Activated naive CD8-positive, alpha-beta T cell treated with anti-CD3 and anti-CD28 coated beads, Interleukin-2, amount 50 U/mL, for 24 hours (primary cell): ENCODE results near the gene PTPRK.
A peak's percentile ranks its signal among the peaks of the same experiment; 100 is the strongest.

Source experiments
- ATAC-seq: fragments of 150-1000 bp; cut with Tn5 transposase; one replicate; pipeline ENCODE4 v1.10.0; 2021
- DNase-seq: peaks from one replicate; pipeline ENCODE4 v3.0.0; 2021
- H3K27ac Mint-ChIP-seq: one replicate; pipeline ENCODE4 v1.8.0; 2021; ENCODE audit warnings: mild to moderate bottlenecking, mixed read lengths
- H3K27me3 Mint-ChIP-seq: one replicate; pipeline ENCODE4 v1.8.0; 2021; ENCODE audit warnings: mixed read lengths
- H3K36me3 Mint-ChIP-seq: one replicate; pipeline ENCODE4 v1.8.0; 2021; ENCODE audit warnings: low read depth, mixed read lengths
- H3K4me1 Mint-ChIP-seq: one replicate; pipeline ENCODE4 v1.8.0; 2021; ENCODE audit warnings: mixed read lengths
- H3K4me3 Mint-ChIP-seq: one replicate; pipeline ENCODE4 v1.8.0; 2021; ENCODE audit warnings: mild to moderate bottlenecking, moderate library complexity, mixed read lengths
- H3K9me3 Mint-ChIP-seq: one replicate; pipeline ENCODE4 v1.8.0; 2021; ENCODE audit warnings: mixed read lengths

The PTPRK gene

DNA sequence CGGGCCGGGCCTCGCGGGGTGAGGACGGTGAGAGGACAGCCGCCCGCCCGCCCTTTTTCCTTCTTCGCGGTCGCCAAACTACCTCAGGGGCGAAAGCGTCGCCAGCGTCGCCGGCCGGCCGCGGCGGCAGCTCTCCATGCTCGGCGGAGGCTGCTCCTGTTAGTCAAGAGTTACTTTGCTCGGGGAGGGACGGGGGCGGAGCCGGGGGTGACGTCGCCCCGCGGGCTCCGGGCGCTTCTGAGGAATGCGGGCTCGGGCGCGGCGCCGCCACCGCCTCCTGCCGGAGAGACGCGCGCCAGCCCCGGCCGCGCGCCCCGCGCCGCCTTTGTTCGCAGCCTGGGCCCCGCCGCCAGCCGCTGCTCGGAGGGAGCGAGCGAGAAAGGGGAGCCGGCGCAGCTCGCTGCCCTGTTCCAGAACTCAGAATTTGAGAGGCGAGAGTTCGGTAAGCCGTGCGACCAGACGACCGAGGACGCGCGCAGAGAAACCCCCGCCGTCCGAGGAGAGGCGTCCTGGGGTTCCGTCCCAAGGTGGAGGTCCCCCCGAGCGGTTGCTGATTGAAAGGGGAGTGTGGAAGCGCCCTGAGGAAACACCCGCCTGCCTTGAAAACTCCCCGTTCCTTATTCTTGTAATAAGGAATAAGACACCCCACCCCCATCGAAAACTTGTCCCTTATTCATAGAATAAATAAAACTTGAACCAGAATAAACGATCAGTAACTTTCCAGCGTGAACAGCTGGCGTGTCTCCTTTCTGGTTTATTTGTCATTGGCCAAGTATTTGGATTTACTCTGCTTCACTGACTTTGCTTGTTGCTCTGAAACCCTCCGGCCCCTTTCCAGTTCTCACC lies at the start of gene PTPRK:
Gene PTPRK (minus strand): TSS at position 164 of the 846 bp plus-strand sequence. CDS start 241 bp downstream, outside the sequence.
- peak within 1 kb of the TSS; percentile 87 for H3K27ac Mint-ChIP-seq
- H3K9me3 Mint-ChIP-seq = no peaks in the 10 kb centered on the region
- peak; percentile 89 for DNase-seq
- H3K27me3 Mint-ChIP-seq = peaks cover 42% of the 10 kb centered on the region
- ATAC-seq = peak; percentile 92
- peak within 1 kb of the TSS; percentile 90 for H3K4me3 Mint-ChIP-seq
- H3K4me1 Mint-ChIP-seq = peaks cover 23% of the 10 kb centered on the region
- H3K36me3 Mint-ChIP-seq = no peaks in the 10 kb centered on the region

DNA sequence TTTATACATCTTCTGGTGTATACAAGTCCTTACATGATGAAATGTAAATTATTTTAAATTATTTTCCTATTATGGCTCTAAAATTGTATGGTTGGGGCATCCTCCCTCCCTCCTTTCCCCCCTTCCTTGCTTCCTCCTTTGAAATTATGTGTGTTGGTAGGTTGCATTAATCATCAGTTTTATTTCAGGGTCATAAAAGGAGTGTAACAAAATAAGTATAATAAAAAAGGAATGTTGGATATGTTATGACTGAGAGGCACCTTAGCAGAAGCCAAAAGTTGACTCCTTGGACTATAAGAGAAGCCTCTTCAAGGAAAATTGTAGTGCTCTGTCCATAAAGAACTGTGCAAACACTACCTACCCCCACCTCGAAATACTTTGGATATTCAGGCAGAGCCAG lies 46.6 kb upstream of the PTPRK start:
- ATAC-seq = no peak
- no peak overlapping the region for H3K27ac Mint-ChIP-seq
- H3K36me3 Mint-ChIP-seq = no peaks in the 10 kb centered on the region
- no peaks in the 10 kb centered on the region for H3K9me3 Mint-ChIP-seq
- H3K27me3 Mint-ChIP-seq = peaks cover 4% of the 10 kb centered on the region
- DNase-seq = no peak
- peaks cover 2% of the 10 kb centered on the region for H3K4me1 Mint-ChIP-seq
- H3K4me3 Mint-ChIP-seq = no peak overlapping the region

DNA sequence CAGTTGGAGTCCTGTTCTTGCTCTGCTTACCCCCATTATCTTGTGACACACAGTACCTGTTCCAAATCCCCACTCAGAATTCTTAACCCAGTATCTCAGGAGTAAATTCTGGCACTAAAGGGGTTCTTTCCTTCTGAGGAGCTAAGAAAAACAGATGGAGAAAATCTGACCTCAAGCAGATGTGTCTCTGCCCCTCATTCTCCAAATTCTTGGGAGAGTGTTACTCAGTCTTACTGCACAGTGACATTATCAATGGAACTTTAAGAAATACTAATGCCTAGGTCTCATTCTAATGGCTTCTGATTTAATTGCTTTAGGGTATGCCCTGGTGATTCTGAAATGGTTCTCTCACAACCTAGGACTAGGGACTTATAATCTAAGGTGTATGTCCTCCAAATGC lies 40.6 kb upstream of the PTPRK start:
- DNase-seq = no peak
- Mint-ChIP-seq H3K9me3 (no peaks in the 10 kb centered on the region), H3K36me3 (no peaks in the 10 kb centered on the region), H3K27ac (no peak overlapping the region), H3K4me1 (no peaks in the 10 kb centered on the region), H3K4me3 (no peak overlapping the region), H3K27me3 (peaks cover 8% of the 10 kb centered on the region)
- no peak for ATAC-seq

DNA sequence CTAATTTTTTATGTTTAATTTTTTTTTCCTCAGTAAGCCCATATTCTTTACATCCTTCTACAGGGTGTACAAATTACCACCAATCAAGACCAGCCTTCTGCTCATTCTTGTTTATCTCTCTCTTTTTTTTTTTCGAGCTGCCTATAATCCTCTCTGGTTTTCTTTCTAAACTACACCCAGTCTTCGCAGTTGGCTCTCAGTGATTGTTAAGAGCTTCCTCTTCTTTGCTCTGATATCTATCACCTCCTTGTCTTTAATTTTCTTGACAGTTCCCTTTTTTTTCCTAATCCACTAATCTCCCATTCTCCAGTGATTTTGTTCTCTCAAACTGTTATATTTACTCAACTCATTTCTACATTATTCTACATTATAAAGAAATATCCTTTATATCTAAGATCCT lies 38.5 kb upstream of the PTPRK start:
- no peak for ATAC-seq
- H3K27ac Mint-ChIP-seq = no peak overlapping the region
- H3K36me3 Mint-ChIP-seq = no peaks in the 10 kb centered on the region
- no peaks in the 10 kb centered on the region for H3K4me1 Mint-ChIP-seq
- peaks cover 9% of the 10 kb centered on the region for H3K27me3 Mint-ChIP-seq
- no peaks in the 10 kb centered on the region for H3K9me3 Mint-ChIP-seq
- H3K4me3 Mint-ChIP-seq = no peak overlapping the region
- DNase-seq = no peak

DNA sequence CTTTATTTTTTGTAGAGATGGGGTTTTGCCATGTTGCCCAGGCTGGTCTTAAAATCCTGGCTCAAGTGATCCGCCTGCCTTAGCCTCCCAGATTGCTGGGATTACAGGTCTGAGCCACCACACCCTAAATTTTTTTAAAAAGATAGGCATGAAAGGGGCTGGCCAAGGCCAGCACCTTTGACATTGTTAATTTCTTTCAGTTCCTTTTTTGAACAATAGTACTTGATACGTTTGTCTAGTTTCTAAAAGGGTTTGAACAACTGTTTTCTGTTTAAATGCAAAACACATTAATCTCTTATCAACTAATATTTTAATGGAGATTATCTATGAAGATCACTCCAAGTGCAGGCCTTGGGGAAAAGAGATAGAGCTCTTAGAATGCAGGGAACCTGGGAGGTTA lies 37.6 kb upstream of the PTPRK start:
- no peak overlapping the region for H3K27ac Mint-ChIP-seq
- H3K4me3 Mint-ChIP-seq = no peak overlapping the region
- H3K4me1 Mint-ChIP-seq = no peaks in the 10 kb centered on the region
- no peaks in the 10 kb centered on the region for H3K9me3 Mint-ChIP-seq
- ATAC-seq (no peak), DNase-seq (no peak)
- H3K36me3 Mint-ChIP-seq = no peaks in the 10 kb centered on the region
- peaks cover 10% of the 10 kb centered on the region for H3K27me3 Mint-ChIP-seq

DNA sequence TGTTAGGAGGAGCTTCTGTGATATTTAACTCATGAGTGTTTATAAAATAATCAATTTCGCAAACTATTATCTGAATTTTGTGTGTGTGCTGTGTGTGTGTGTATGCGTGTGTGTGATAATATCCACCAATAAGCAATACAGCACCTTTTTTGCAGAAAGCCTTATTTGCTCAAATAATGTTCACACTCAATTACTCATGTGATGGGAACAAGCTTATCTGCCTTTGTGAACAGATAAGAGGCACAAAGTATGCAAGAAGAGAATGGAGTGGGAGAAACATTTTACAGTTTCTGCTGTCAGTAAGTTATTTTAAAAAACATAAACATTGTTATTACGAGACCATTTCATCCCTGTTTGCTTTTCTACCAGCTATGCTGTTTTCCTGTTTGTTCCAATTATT lies 36.7 kb upstream of the PTPRK start:
- H3K27me3 Mint-ChIP-seq = peaks cover 8% of the 10 kb centered on the region
- no peaks in the 10 kb centered on the region for H3K4me1 Mint-ChIP-seq
- H3K9me3 Mint-ChIP-seq = no peaks in the 10 kb centered on the region
- H3K27ac Mint-ChIP-seq = no peak overlapping the region
- H3K4me3 Mint-ChIP-seq = no peak overlapping the region
- no peaks in the 10 kb centered on the region for H3K36me3 Mint-ChIP-seq
- DNase-seq (no peak), ATAC-seq (no peak)

DNA sequence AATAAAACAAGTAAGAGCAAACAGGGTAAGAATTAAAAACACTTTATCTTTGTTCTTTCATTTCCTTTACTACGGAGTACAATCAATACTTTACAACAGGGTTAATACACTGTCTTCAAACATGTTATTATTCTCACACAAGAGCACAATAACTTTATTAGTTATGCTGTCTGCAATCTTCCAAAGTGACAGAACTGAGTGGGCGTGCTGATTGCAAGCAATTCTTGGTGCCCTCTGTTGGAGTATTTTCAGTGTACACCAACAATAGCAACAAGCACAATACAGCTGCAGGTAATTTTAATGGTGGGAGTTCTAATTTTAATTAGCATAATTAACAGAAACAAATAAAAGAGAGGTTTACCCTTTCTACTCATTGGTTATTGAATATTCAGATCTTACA lies 33.9 kb upstream of the PTPRK start:
- H3K36me3 Mint-ChIP-seq = no peaks in the 10 kb centered on the region
- H3K27ac Mint-ChIP-seq = no peak overlapping the region
- no peaks in the 10 kb centered on the region for H3K9me3 Mint-ChIP-seq
- DNase-seq = no peak
- ATAC-seq = no peak
- H3K4me1 Mint-ChIP-seq = no peaks in the 10 kb centered on the region
- no peak overlapping the region for H3K4me3 Mint-ChIP-seq
- peaks cover 6% of the 10 kb centered on the region for H3K27me3 Mint-ChIP-seq

DNA sequence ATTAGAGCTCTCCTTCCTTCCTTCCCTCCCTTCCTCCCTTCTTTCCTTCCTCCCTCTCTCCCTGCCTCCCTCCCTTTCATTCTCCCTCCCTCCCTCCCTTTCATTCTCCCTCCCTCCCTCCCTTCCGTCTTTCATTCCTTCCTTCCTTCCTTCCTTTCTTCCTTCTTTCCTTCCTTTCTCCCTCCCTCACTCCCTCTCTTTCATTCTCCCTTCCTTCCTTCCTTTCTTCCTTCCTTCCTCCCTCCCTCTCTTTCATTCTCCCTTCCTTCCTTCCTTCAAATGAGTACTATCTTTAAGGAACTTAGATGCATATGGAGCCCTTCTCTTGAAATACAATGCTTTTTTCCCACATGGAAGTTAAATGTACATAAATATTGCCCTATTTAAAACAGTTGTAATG lies 20.9 kb upstream of the PTPRK start:
- peaks cover 12% of the 10 kb centered on the region for H3K9me3 Mint-ChIP-seq
- no peak for DNase-seq
- H3K4me3 Mint-ChIP-seq = no peak overlapping the region
- H3K36me3 Mint-ChIP-seq = no peaks in the 10 kb centered on the region
- H3K27ac Mint-ChIP-seq = no peak overlapping the region
- peaks cover 12% of the 10 kb centered on the region for H3K27me3 Mint-ChIP-seq
- no peak for ATAC-seq
- H3K4me1 Mint-ChIP-seq = no peaks in the 10 kb centered on the region

- Mint-ChIP-seq H3K27ac (no peak overlapping the region), H3K4me1 (no peaks in the 10 kb centered on the region), H3K9me3 (no peaks in the 10 kb centered on the region), H3K4me3 (no peak overlapping the region), H3K36me3 (no peaks in the 10 kb centered on the region), H3K27me3 (peaks cover 13% of the 10 kb centered on the region)
- no peak for ATAC-seq
- DNase-seq = no peak
Measured at GRCh38 chr6:128538763-128539162, 18.4 kb upstream of the PTPRK start.

- Mint-ChIP-seq H3K4me3 (no peak overlapping the region), H3K9me3 (no peaks in the 10 kb centered on the region), H3K4me1 (peaks cover 6% of the 10 kb centered on the region), H3K27ac (no peak overlapping the region), H3K36me3 (no peaks in the 10 kb centered on the region), H3K27me3 (peaks cover 9% of the 10 kb centered on the region)
- DNase-seq (no peak), ATAC-seq (no peak)
Measured at GRCh38 chr6:128532827-128533226, 12.4 kb upstream of the PTPRK start.

GRCh38 chr6:128532136-128532535 lies 11.7 kb upstream of the PTPRK start:
- Mint-ChIP-seq H3K4me3 (no peak overlapping the region), H3K27me3 (peaks cover 9% of the 10 kb centered on the region), H3K36me3 (no peaks in the 10 kb centered on the region), H3K27ac (no peak overlapping the region), H3K9me3 (no peaks in the 10 kb centered on the region), H3K4me1 (peaks cover 6% of the 10 kb centered on the region)
- no peak for ATAC-seq
- no peak for DNase-seq

DNA sequence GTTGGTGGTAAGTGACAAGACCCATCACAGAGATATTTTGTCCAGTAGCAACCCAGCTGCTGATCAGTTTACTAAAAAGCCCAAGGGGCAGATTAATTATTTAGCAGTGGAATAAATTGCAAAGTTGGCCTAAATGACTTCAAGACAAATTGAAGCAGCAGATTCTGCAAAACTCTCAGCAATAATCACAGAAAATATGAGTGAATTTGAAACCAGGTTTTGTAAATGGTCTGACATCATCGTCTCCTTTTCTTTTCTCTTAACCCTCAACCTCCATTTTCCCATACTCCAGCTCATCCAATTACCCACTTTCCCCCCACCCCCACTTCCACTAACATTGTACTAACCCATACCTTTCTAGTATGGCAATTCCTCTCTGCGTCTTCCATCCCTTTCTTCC lies 11.3 kb upstream of the PTPRK start:
- Mint-ChIP-seq H3K27me3 (peaks cover 9% of the 10 kb centered on the region), H3K9me3 (no peaks in the 10 kb centered on the region), H3K27ac (no peak overlapping the region), H3K4me3 (no peak overlapping the region), H3K36me3 (no peaks in the 10 kb centered on the region), H3K4me1 (peaks cover 6% of the 10 kb centered on the region)
- DNase-seq = no peak
- ATAC-seq = no peak

DNA sequence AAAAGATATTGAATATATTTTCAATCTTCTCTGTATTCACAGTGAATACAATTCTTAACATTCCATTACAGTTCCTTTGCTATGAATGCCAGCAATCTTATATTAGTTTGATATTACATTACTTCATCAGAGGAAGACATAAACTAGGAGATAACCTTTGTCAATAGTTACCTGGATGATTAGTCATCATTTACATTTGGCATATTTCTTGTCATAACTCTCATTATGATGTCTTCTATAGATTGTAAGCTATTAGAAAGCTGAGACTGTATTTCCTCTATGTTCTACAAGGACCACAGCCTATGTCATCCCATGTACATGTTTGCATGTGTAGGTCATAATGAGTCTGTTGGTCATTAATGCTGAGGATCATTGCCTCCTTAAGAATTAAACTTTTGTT lies 7.8 kb upstream of the PTPRK start:
- Mint-ChIP-seq H3K4me1 (peaks cover 6% of the 10 kb centered on the region), H3K4me3 (no peak overlapping the region), H3K27ac (no peak overlapping the region), H3K27me3 (peaks cover 13% of the 10 kb centered on the region), H3K9me3 (no peaks in the 10 kb centered on the region), H3K36me3 (no peaks in the 10 kb centered on the region)
- ATAC-seq (no peak), DNase-seq (no peak)

GRCh38 chr6:128527375-128527774 lies 7.0 kb upstream of the PTPRK start:
- ATAC-seq = no peak
- Mint-ChIP-seq H3K27ac (no peak overlapping the region), H3K27me3 (peaks cover 13% of the 10 kb centered on the region), H3K36me3 (no peaks in the 10 kb centered on the region), H3K4me1 (peaks cover 4% of the 10 kb centered on the region), H3K4me3 (no peak overlapping the region), H3K9me3 (no peaks in the 10 kb centered on the region)
- DNase-seq = no peak

- Mint-ChIP-seq H3K27ac (no peak overlapping the region), H3K4me1 (no peaks in the 10 kb centered on the region), H3K9me3 (no peaks in the 10 kb centered on the region), H3K4me3 (no peak overlapping the region), H3K36me3 (no peaks in the 10 kb centered on the region), H3K27me3 (peaks cover 14% of the 10 kb centered on the region)
- DNase-seq (no peak), ATAC-seq (no peak)
Measured at GRCh38 chr6:128526152-128526914, 5.9 kb upstream of the PTPRK start.
